B cell (primary cell): Measurements from ENCODE around the gene NBEAL1.
"Not testable (repeated sequence)": the region's sequence is repeated elsewhere in the genome, so short reads cannot be mapped to it uniquely, and the experiment has no call there.

ENCODE experiments used
- CTCF ChIP-seq: fragments of 200-600 bp; IDR thresholded peaks from one replicate; pipeline ENCODE4 v1.8.0; 2022; ENCODE audit warnings: antibody characterized with exemption, mild to moderate bottlenecking
- EZH2 ChIP-seq: IDR thresholded peaks from 2 replicates; pipeline ENCODE4 v1.6.1; 2012; ENCODE audit warnings: borderline replicate concordance, low read depth, mild to moderate bottlenecking, moderate library complexity, low read length; ENCODE audit not compliant: insufficient read depth, poor library complexity, severe bottlenecking

GRCh38 chr2:203115201-203115700 is 100.6 kb downstream of the NBEAL1 start:
- not testable (repeated sequence) for TF ChIP-seq CTCF, EZH2
